Thyroid gland (tissue), 4 donors: ENCODE data around the gene ZFP1. TPM values are rescaled to one million over a fixed set of nuclear protein-coding genes. Genes with fewer than 3 reads are reported as not detected.

Experiments used
- DNase-seq, 2 donors: peaks; one replicate each; pipeline ENCODE4 v3.0.0-alpha.2; 2019
- H3K27ac ChIP-seq, 3 donors: fragments of 200-600 bp; sonication (generic); 1 replicate in 2 of 3; 2 replicates in 1 of 3; pipeline ENCODE4 v1.5.1; 2016 to 2019; ENCODE audit warnings: mild to moderate bottlenecking in 1 of 3, moderate library complexity in 1 of 3
- H3K27me3 ChIP-seq: fragments of 200-600 bp; sonication (generic); one replicate; pipeline ENCODE4 v1.5.1; 2019
- H3K36me3 ChIP-seq, 2 donors: fragments of 200-600 bp; sonication (generic); one replicate each; pipeline ENCODE4 v1.5.1; 2016 to 2019
- H3K4me1 ChIP-seq, 2 donors: fragments of 200-600 bp; sonication (generic); one replicate each; pipeline ENCODE4 v1.5.1; 2017 to 2019
- H3K4me3 ChIP-seq, 3 donors: fragments of 200-600 bp; sonication (generic); replicated peaks in 1 of 3; 1 replicate in 2 of 3; 2 replicates in 1 of 3; pipeline ENCODE4 v1.5.1; 2016; ENCODE audit warnings: mild to moderate bottlenecking in 1 of 3
- H3K9me3 ChIP-seq: fragments of 200-600 bp; sonication (generic); one replicate; pipeline ENCODE4 v1.5.1; 2017
- CTCF ChIP-seq, 6 experiments: fragments of 200-600 bp in 3 of 6; fragments of 450-650 bp in 3 of 6; sonication (generic) in 3 of 6; IDR thresholded peaks; one replicate each; pipeline ENCODE4 v1.5.1; 2016 to 2019; ENCODE audit warnings: antibody characterized with exemption in 6 of 6, mild to moderate bottlenecking in 2 of 6, inconsistent platforms in 1 of 6, moderate library complexity in 1 of 6
- POLR2A ChIP-seq, 2 donors: fragments of 450-650 bp; IDR thresholded peaks; one replicate each; pipeline ENCODE4 v1.6.1; 2017; ENCODE audit warnings: antibody characterized with exemption in 2 of 2, mild to moderate bottlenecking in 2 of 2, moderate library complexity in 1 of 2
- WGBS, 2 donors: methylation state at CpG; one replicate each; pipeline ENCODE4 v1.1.5; 2017; 5-methylcytosine and 5-hydroxymethylcytosine counted together
- intact Hi-C: fragments of 100-400 bp; cut with DNase I; formaldehyde crosslinking; loops from one replicate; pipeline ENCODE4 v1.15.1; 2023
- total RNA-seq, 4 donors: library from RNA; depleted of rRNA; stranded (reverse); fragments of >200 nt; gene quantifications; one replicate each; pipeline ENCODE4 v1.2.3, GENCODE V29; 2016

The ZFP1 gene
- total RNA-seq, 4 donors from 2014 or later: 16.8 to 43.3 (median 21.1) TPM

- no peaks in the 10 kb centered on the region for H3K27me3 ChIP-seq
- no peaks in the 10 kb centered on the region for H3K36me3 ChIP-seq
- no peak overlapping the region for H3K27ac ChIP-seq
- H3K4me3 ChIP-seq: no peak overlapping the region
- WGBS, 2 donors: 67 to 83% methylated on average over 8 to 9 of the region's 9 CpGs
- no peaks in the 10 kb centered on the region for H3K4me1 ChIP-seq
- H3K9me3 ChIP-seq: no peaks in the 10 kb centered on the region
- TF ChIP-seq POLR2A (IDR thresholded peaks at IDR 0.05) (no peak), CTCF (IDR thresholded peaks at IDR 0.05) (no peak)
- no peak for DNase-seq
- intact Hi-C loops: loop anchor here (5.0 kb wide), 1 partner anchor 35 kb away; no protein-coding TSS in a partner anchor
These were observed 48.5 kb downstream of the ZFP1 start for GRCh38 chr16:75196836-75197235.

DNA sequence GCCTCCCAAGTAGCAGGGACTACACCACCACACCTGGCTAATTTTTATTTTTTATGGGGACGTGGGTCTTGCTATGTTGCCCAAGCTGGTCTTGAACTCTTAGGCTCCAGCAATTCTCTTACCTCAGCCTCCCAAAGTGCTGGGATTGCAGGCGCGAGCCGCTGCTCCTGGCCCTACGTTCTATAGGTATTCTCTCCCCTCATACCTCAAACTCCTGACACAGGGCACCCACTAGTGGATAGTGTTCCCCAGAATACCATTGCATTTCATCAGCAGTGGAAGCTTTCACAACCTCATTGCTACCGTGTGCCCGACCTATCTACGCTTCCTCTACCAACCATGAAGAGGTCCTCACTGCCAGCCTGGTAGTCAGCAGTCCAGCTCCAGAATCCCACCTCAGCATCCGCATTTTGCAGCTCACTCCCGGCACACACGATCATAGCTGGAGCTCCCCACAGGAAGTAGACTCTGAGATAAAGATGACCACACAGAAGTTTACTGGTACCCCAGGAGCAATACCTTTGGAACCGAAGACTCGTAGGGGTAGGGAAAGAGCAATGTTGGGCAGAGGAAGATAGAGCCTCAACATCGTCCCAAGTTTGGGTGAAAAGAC, 49.3 kb downstream of the ZFP1 start:
- DNase-seq: no peak
- TF ChIP-seq POLR2A (IDR thresholded peaks at IDR 0.05) (no peak), CTCF (IDR thresholded peaks at IDR 0.05) (no peak)
- Histone ChIP-seq H3K36me3 (no peaks in the 10 kb centered on the region), H3K4me3 (no peak overlapping the region), H3K27ac (no peak overlapping the region), H3K4me1 (no peaks in the 10 kb centered on the region), H3K27me3 (no peaks in the 10 kb centered on the region), H3K9me3 (no peaks in the 10 kb centered on the region)
- WGBS, 2 donors: 67 to 70% methylated on average over 14 of the region's 14 CpGs
- intact Hi-C loops: loop anchor here (5.0 kb wide), 1 partner anchor 35 kb away; no protein-coding TSS in a partner anchor

DNA sequence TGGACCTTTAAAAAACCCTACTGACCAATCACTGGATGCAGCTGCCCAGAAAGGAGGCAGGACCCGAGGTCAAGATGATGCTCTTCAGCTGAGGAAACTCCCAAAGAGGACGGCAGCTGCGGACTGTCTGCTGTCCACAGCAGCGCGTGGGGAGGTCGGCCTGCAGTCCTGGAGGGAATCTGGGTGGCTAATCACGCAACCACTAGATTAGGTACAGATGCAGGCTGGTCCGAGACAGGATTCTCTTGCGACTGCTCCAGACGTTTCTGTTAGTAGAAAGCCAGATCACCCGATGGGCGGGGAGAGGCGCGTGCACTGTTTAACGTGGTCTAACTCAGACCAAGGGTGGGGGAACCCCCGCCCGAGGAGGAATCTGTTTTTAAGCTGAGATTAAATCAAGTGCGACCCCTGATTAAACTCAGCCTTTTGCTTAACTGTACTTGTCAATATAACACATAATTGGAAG, 49.8 kb downstream of the ZFP1 start:
- intact Hi-C loops: loop anchor here (5.0 kb wide), 1 partner anchor 34 kb away; no protein-coding TSS in a partner anchor
- TF ChIP-seq CTCF (IDR thresholded peaks at IDR 0.05): no peak
- no peak for TF ChIP-seq POLR2A (IDR thresholded peaks at IDR 0.05)
- no peaks in the 10 kb centered on the region for H3K4me1 ChIP-seq
- H3K27ac ChIP-seq: no peak overlapping the region
- no peak overlapping the region for H3K4me3 ChIP-seq
- no peaks in the 10 kb centered on the region for H3K27me3 ChIP-seq
- 47 to 48% methylated on average over 13 to 18 of the region's 18 CpGs for WGBS, 2 donors
- no peaks in the 10 kb centered on the region for H3K36me3 ChIP-seq
- DNase-seq: no peak
- no peaks in the 10 kb centered on the region for H3K9me3 ChIP-seq

DNA sequence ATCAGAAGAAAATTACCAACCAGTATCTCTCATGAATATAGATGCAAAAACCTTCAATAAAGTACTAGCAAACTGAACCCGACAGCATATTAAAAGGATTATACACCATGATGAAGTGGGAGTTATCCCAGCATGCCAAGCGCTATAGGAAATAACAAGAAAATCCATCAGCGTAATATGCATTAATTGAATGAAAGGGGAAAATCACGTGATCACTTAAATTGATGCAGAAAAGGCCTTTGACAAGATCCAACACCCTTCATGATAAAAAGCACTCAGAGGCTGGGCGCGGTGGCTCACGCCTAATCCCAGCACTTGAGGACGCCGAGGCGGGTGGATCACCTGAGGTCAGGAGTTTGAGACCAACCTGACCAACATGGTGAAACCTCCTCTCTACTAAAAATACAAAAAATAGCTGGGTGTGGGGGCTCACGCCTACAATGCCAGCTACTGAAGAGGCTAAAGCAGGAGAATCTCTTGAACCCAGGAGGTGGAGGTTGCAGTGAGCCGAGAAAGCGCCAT, 53.8 kb downstream of the ZFP1 start:
- H3K36me3 ChIP-seq: no peaks in the 10 kb centered on the region

More for the DNA sequence above, 53.8 kb downstream of the ZFP1 start:
- H3K9me3 ChIP-seq: no peaks in the 10 kb centered on the region
- DNase-seq: no peak
- H3K27me3 ChIP-seq: no peaks in the 10 kb centered on the region
- TF ChIP-seq CTCF (IDR thresholded peaks at IDR 0.05): no peak
- no peak for TF ChIP-seq POLR2A (IDR thresholded peaks at IDR 0.05)
- peaks cover 0 to 11% of the 10 kb centered on the region in 2 donors for H3K4me1 ChIP-seq
- 92 to 94% methylated on average over 13 of the region's 13 CpGs for WGBS, 2 donors
- no peak overlapping the region for H3K27ac ChIP-seq
- no peak overlapping the region for H3K4me3 ChIP-seq
- intact Hi-C loops: loop anchor here (10.0 kb wide), 1 partner anchor 183 kb away; no protein-coding TSS in a partner anchor
